Renal cortex interstitium (tissue), 11 donors: ENCODE results near the gene LRTM2. TPM values are rescaled to one million over a fixed set of nuclear protein-coding genes. Genes with fewer than 3 reads are reported as not detected.
A peak's percentile ranks its signal among the peaks of the same experiment; 100 is the strongest.

Experiments
- DNase-seq, 11 donors: peaks; one replicate each; pipeline ENCODE4 v3.0.0-alpha.2; 2013; ENCODE audit warnings: low read depth in 9 of 11, low spot score in 4 of 11; ENCODE audit errors: extremely low read depth in 1 of 11
- polyA plus RNA-seq, 3 donors: library from polyadenylated mRNA; unstranded; fragments of 120-200 nt; gene quantifications; one replicate each; pipeline ENCODE4 v1.2.1, GENCODE V29; 2013; ENCODE audit not compliant: insufficient read length in 3 of 3

Gene LRTM2
- polyA plus RNA-seq, 3 donors, result 0.30 to 0.62 (median 0.33) TPM

- DNase-seq, result no peak
Observed at GRCh38 chr12:1837541-1838204, 17.3 kb downstream of the LRTM2 start.

GRCh38 chr12:1838205-1838993 is 18.0 kb downstream of the LRTM2 start:
- DNase-seq, result no peak

- no peak for DNase-seq
Observed at GRCh38 chr12:1838994-1839365, 18.6 kb downstream of the LRTM2 start.

DNA sequence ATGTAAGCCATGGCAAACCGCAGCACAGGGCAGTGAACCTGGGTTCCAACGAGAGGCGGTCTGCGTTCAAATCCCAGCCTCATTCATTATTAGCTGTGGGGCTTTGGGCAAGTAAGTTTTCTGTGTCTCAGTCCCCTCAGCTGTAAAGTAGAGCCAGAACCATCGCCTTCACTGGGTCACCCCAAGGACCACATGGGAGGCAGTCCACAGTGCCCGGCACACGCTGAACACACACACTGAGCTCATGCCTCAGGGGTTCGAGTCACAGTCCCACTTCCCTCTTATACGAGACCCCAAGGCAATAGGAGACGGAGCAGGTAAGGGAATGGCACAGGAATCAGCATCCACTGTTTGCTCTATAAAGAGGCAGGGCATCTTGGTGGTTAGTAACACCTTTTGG is 19.1 kb downstream of the LRTM2 start:
- no peak for DNase-seq

- peak in 3 of 11 donors; percentile 55 to 68 (median 65) for DNase-seq
Observed at GRCh38 chr12:1839956-1840951, 19.9 kb downstream of the LRTM2 start.

GRCh38 chr12:1840981-1841425 is 20.6 kb downstream of the LRTM2 start:
- DNase-seq, result no peak

DNA sequence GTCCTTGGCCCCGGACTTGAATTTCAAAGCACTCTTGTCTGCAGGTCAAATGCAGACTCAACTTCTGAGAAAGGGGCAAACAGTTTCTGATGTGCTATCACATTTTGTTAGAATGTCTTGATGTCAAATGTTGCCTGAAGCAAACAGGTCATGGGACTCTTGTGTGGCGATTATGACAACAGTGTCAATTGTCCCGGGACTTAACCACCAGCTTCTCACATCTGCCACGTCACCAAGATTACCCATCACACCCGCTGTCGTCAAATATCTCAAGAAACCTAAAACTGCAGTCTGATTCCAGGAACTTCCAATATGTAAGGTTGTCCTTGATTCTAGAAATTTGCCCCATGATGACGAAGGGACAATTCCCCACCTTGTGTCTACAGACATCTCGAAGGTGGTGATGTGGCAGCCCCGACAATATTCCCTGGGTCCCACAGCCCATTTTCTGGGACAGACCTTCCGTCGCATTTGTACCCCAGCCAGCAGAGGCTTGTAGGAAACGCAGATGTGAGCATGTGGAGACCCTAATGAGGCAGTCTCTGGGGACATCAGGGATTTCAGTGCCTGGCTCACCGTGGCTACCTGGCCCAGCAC is 21.3 kb downstream of the LRTM2 start:
- DNase-seq, result no peak

DNA sequence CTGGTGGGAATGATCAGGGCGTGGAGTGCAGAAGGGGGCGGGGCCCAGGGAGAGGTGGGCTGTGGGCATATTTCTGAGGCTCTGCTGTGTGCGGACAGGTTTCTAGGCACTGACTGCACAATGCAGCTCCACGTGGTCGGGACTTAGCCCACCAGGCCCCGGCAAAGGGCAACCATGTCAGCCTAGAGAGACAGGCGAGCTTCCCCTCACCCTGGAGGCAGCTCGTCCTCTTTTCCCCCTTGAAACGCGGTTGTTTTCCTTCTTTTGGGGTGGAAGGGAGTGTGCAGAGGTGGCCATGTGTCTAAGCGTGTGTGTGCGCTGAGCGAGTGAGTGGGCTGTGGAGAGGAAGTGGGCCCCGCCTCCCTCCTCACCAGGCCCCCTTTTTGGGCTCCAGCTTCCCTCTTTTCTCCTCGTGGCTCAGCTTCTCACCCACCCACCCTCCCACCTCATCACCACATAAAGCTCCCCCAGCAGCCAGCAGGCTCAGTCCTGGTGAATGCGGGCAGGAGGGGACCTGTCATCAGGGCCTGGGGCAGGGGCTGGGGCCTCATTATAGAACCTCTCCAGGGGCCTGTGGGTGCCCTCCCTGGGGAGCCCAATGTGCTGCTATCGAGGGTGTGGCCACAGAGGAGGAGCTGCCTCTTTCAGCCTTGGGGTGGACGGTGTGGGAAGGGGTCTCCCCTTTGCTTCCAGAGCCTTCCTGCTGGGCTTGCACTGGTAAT is 22.0 kb downstream of the LRTM2 start:
- DNase-seq, result no peak

- DNase-seq, result no peak
Observed at GRCh38 chr12:1842905-1843640, 22.7 kb downstream of the LRTM2 start.

GRCh38 chr12:1843641-1844005 is 23.3 kb downstream of the LRTM2 start:
- no peak for DNase-seq

- DNase-seq, result no peak
Observed at GRCh38 chr12:1844223-1844622, 23.9 kb downstream of the LRTM2 start.

GRCh38 chr12:1844661-1845409 is 24.5 kb downstream of the LRTM2 start:
- no peak for DNase-seq

DNA sequence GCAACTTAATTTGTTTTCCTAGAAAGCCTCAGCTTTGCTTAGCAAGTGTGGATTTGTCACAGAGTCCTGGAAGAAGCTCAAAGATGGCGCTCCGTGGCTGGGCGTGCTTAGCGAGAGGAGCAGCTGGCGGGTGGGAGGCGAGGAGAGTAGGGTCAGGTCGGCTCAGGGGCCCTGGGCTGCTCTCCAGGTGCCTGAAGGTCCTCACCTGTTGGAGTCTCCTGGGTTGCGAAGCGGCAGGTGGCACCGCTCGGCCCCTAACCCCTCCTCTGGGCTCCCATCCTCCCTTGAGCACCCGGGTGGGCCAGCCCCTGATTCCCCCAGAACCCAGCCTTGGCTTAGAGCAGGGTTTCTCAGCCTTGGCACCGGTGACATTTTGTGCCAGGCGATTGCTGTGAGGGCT is 25.1 kb downstream of the LRTM2 start:
- no peak for DNase-seq

DNA sequence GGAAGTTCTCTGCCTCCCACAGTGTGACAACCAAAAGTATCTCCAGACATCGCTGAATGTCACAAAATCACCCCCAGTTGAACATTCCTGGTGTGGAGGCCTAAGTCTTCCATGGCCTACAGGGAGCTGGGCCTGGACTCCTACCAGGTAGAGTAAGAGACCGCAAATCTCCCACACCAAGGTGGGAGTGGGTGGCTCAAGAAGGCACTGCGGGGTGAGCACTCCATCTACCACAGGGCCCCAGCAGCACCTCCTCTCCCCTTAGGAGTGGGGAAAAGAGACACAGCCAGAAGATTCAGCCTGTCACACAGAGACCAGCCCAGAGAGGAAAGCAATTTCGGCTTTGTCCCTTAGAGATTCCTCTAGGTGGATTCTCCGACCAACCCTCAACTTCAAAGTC is 25.5 kb downstream of the LRTM2 start:
- DNase-seq, result no peak

DNA sequence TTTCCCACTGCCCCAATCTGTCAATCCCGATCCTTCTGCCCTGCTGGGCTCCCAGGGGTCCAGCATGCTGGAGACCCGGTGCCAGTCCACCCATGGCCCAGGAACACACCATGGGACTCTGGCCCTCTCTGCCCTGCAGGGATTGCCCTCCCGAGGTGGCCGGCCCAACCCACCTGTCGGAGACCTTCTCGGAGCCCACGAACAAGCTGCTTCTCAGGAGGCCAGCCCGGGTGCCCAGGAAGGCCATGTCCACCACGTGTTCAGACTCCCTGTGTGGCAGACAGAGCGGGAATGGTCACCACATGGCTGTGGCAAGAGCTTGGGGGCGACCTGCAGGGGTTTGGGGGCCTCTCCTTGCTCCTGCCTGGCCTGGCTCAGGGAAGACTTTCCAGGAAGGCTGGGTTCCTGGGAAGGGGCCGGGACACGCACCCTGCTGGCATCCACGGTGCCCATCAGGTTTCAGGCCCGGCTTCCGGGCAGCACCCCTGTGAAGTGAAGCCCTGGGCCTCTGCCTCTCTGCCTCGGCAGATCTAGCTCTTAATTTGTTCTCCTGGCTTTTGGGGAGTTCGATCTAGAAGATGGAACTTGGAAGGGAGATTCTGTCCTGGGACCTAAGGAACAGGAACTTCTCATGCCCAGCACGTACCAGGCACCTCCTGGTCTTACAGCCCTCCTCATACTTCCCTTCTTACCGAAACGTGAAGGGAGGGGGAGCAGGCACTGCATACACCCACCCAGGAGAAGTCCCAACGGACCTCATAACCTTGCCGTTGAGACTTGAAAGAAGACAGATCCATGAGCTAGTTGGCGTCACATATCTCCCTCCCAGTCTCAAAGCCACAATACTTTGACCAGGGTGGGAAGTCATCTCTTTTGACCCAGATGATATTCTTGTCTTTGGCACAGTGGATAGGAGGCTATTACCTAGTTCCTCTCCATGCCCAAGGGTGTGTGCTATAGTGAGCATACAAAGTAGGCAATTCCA is 26.3 kb downstream of the LRTM2 start:
- DNase-seq, result no peak

DNA sequence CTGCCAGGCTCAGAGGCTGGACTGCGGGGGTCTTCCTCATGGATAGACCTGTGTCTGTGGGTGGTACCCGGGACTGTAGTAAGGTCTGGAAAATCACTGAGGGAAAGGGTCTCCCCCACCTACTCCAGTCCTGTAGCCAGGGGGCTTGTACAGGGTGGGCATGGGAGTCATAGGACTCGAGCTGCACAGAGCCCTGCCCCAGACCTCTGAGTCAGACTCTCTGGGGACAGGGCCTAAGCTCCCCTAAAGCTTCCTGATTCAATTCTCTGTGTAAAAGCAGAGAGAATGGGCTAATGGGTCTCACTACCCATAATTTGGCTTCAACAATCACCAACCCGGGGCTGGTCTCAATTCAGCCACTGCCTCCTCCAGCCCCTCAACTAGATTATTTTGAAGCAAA is 27.0 kb downstream of the LRTM2 start:
- DNase-seq, result no peak
